H9 (cell line): Measurements from ENCODE around the gene NRXN3. TPM values are rescaled to one million over a fixed set of nuclear protein-coding genes. Genes with fewer than 3 reads are reported as not detected.

Experiments used
- DNase-seq: peaks from one replicate; pipeline ENCODE4 v3.0.0-alpha.2; 2017
- H2AFZ ChIP-seq: one replicate; pipeline ENCODE4 v1.6.1; 2013; ENCODE audit warnings: mild to moderate bottlenecking, low read length, control low read depth, moderate library complexity
- H2AK5ac ChIP-seq: 2 replicates; pipeline ENCODE4 v1.6.1; 2013; ENCODE audit warnings: low read length, control low read depth, mixed read lengths; ENCODE audit not compliant: insufficient read length
- H2BK120ac ChIP-seq: one replicate; pipeline ENCODE4 v1.6.1; 2013; ENCODE audit warnings: low read depth, mild to moderate bottlenecking, low read length, control low read depth, inconsistent platforms; ENCODE audit not compliant: poor library complexity, severe bottlenecking
- H2BK12ac ChIP-seq: 2 replicates; pipeline ENCODE4 v1.6.1; 2013; ENCODE audit warnings: low read length, control low read depth, mixed read lengths, low read depth; ENCODE audit not compliant: insufficient read length
- H2BK15ac ChIP-seq: 2 replicates; pipeline ENCODE4 v1.6.1; 2013; ENCODE audit warnings: low read depth, low read length, control low read depth
- H2BK20ac ChIP-seq: one replicate; pipeline ENCODE4 v1.6.1; 2013; ENCODE audit warnings: low read depth, mild to moderate bottlenecking, low read length, control low read depth, inconsistent platforms; ENCODE audit not compliant: poor library complexity, severe bottlenecking
- H2BK5ac ChIP-seq: 2 replicates; pipeline ENCODE4 v1.6.1; 2013; ENCODE audit warnings: low read length, control low read depth, mixed read lengths; ENCODE audit not compliant: insufficient read length
- H3K14ac ChIP-seq: 2 replicates; pipeline ENCODE4 v1.6.1; 2013; ENCODE audit warnings: low read length, control low read depth; ENCODE audit not compliant: insufficient read depth
- H3K18ac ChIP-seq: 2 replicates; pipeline ENCODE4 v1.6.1; 2013; ENCODE audit warnings: low read depth, mild to moderate bottlenecking, mixed read lengths, low read length, control low read depth; ENCODE audit not compliant: insufficient read length
- H3K23ac ChIP-seq: 2 replicates; pipeline ENCODE4 v1.6.1; 2013; ENCODE audit warnings: low read length, control low read depth, mixed read lengths, low read depth; ENCODE audit not compliant: insufficient read length
- H3K23me2 ChIP-seq: 2 replicates; pipeline ENCODE4 v1.6.1; 2013; ENCODE audit warnings: low read depth, mild to moderate bottlenecking, mixed read lengths, low read length, control low read depth; ENCODE audit not compliant: insufficient read length, poor library complexity, severe bottlenecking
- H3K27ac ChIP-seq: 2 replicates; pipeline ENCODE4 v1.5.1; 2013; ENCODE audit warnings: low read length, control low read depth, mixed read lengths, low read depth; ENCODE audit not compliant: insufficient read length
- H3K27me3 ChIP-seq: 2 replicates; pipeline ENCODE4 v1.6.1; 2013; ENCODE audit warnings: low read length, control low read depth, inconsistent platforms; ENCODE audit not compliant: insufficient read depth
- H3K4ac ChIP-seq: 2 replicates; pipeline ENCODE4 v1.6.1; 2013; ENCODE audit warnings: low read depth, mild to moderate bottlenecking, control low read depth, inconsistent platforms, low read length, moderate library complexity
- H3K4me1 ChIP-seq: 2 replicates; pipeline ENCODE4 v1.6.1; 2013; ENCODE audit warnings: low read length, control low read depth, inconsistent platforms; ENCODE audit not compliant: insufficient read depth
- H3K4me2 ChIP-seq: 2 replicates; pipeline ENCODE4 v1.6.1; 2013; ENCODE audit warnings: low read length, control low read depth, mixed read lengths; ENCODE audit not compliant: insufficient read length, insufficient read depth
- H3K56ac ChIP-seq: 2 replicates; pipeline ENCODE4 v1.6.1; 2013; ENCODE audit warnings: low read depth, mild to moderate bottlenecking, mixed read lengths, low read length, control low read depth; ENCODE audit not compliant: insufficient read length
- H3K79me1 ChIP-seq: 2 replicates; pipeline ENCODE4 v1.6.1; 2013; ENCODE audit warnings: low read depth, mild to moderate bottlenecking, moderate library complexity, low read length, control low read depth, inconsistent platforms; ENCODE audit not compliant: insufficient read depth, poor library complexity, severe bottlenecking
- H3K79me2 ChIP-seq: 2 replicates; pipeline ENCODE4 v1.6.1; 2013; ENCODE audit warnings: low read length, control low read depth, inconsistent platforms; ENCODE audit not compliant: insufficient read depth
- H3K9ac ChIP-seq: 2 replicates; pipeline ENCODE4 v1.6.1; 2013; ENCODE audit warnings: low read length, control low read depth, mixed read lengths; ENCODE audit not compliant: insufficient read length; ENCODE audit errors: extremely low read depth
- H3K9me3 ChIP-seq: one replicate; pipeline ENCODE4 v1.6.1; 2013; ENCODE audit warnings: low read depth, low read length, inconsistent platforms; ENCODE audit not compliant: control insufficient read depth
- H3T11ph ChIP-seq: one replicate; pipeline ENCODE4 v1.6.1; 2013; ENCODE audit warnings: mild to moderate bottlenecking, low read length, control low read depth, inconsistent platforms
- H4K20me1 ChIP-seq: one replicate; pipeline ENCODE4 v1.6.1; 2013; ENCODE audit not compliant: control insufficient read depth, insufficient read length, insufficient read depth
- H4K5ac ChIP-seq: 2 replicates; pipeline ENCODE4 v1.6.1; 2013; ENCODE audit warnings: low read depth, mild to moderate bottlenecking, mixed read lengths, low read length, control low read depth; ENCODE audit not compliant: insufficient read length
- H4K8ac ChIP-seq: replicated peaks from 2 replicates; pipeline ENCODE4 v1.6.1; 2013; ENCODE audit warnings: low read length, control low read depth, mixed read lengths, low read depth; ENCODE audit not compliant: insufficient read length
- H4K91ac ChIP-seq: 2 replicates; pipeline ENCODE4 v1.6.1; 2013; ENCODE audit warnings: low read depth, mild to moderate bottlenecking, moderate library complexity, mixed read lengths, low read length, control low read depth; ENCODE audit not compliant: insufficient read length
- H3K27ac Mint-ChIP-seq, 3 experiments: 2 replicates in 2 of 3; 3 replicates in 1 of 3; pipeline ENCODE4 v1.8.0; 2020 to 2021; ENCODE audit warnings: mixed read lengths in 3 of 3, mild to moderate bottlenecking in 1 of 3, moderate library complexity in 1 of 3
- H3K27me3 Mint-ChIP-seq: 2 replicates; pipeline ENCODE4 v1.8.0; 2021; ENCODE audit warnings: low read depth, mild to moderate bottlenecking, moderate library complexity, mixed read lengths
- H3K36me3 Mint-ChIP-seq, 3 experiments: 2 replicates in 2 of 3; 3 replicates in 1 of 3; pipeline ENCODE4 v1.8.0; 2020 to 2021; ENCODE audit warnings: low read depth in 3 of 3, mixed read lengths in 3 of 3; ENCODE audit not compliant: insufficient read depth in 1 of 3
- H3K4me1 Mint-ChIP-seq, 2 experiments: 2 replicates each; pipeline ENCODE4 v1.8.0; 2020; ENCODE audit warnings: mixed read lengths in 2 of 2
- H3K4me3 Mint-ChIP-seq, 2 experiments: 2 replicates in 1 of 2; 3 replicates in 1 of 2; pipeline ENCODE4 v1.8.0; 2020 to 2021; ENCODE audit warnings: mild to moderate bottlenecking in 2 of 2, mixed read lengths in 2 of 2, moderate library complexity in 1 of 2
- H3K9me3 Mint-ChIP-seq, 2 experiments: 2 replicates in 1 of 2; 3 replicates in 1 of 2; pipeline ENCODE4 v1.8.0; 2020; ENCODE audit warnings: mild to moderate bottlenecking in 2 of 2, mixed read lengths in 2 of 2, moderate library complexity in 1 of 2
- WGBS: extraction: QIAGEN DNeasy Blood & Tissue Kit; methylation state at CpG from one replicate; pipeline ENCODE4 v1.1.7; 2013; ENCODE audit warnings: missing lambda C conversion rate, low lambda C conversion rate, mixed read lengths; ENCODE audit not compliant: insufficient read length; ENCODE audit errors: extremely low coverage; 5-methylcytosine and 5-hydroxymethylcytosine counted together
- total RNA-seq: library from RNA; stranded (reverse); gene quantifications from 2 replicates; pipeline ENCODE4 v1.2.1, GENCODE V29; 2021
- TF ChIP-seq, protein P1 (sequence below): fragments of 200-600 bp; sonication (generic); conservative IDR thresholded peaks from 3 replicates; pipeline ENCODE4 v1.8.0; 2021; ENCODE audit warnings: antibody characterized with exemption, mild to moderate bottlenecking

NRXN3 gene
- total RNA-seq, 1 experiment from 2014 or later: 1.8 TPM

DNA sequence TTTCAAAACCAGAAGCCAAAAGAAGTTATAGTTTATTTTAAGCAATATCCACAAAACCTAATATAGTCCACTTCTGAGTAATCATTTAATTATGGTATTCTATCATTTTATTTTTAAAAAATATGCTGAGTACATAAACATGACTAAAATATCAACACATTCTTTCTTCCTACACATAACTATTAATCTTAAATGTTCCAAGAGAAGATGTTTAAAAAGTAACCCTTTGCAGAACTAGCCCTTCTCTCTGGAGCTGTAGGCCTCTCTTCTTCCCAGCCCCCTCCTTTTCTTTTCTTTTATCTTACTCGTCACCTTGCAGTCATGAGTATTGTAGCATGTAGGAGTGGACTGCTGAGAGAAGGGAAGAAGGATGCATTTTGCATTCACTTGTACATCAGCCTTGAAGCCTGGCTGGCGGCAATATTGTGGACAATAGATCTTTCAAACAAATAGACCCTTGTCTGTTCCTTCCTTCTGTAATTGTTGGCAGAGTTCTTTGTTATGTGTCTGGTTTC, 941.9 kb downstream of the NRXN3 start:
- no peak overlapping the region for H3K56ac ChIP-seq
- H4K8ac ChIP-seq: no peak overlapping the region
- H4K20me1 ChIP-seq: no peaks in the 10 kb centered on the region
- no peak overlapping the region for H3K4me2 ChIP-seq
- H2BK12ac ChIP-seq: no peak overlapping the region
- no peak overlapping the region for H3K4ac ChIP-seq
- no peak for DNase-seq
- H3K9ac ChIP-seq: no peak overlapping the region
- H4K5ac ChIP-seq: no peak overlapping the region
- no peak overlapping the region for H2BK15ac ChIP-seq
- no peak overlapping the region for H3K18ac ChIP-seq
- no peak overlapping the region for H2BK120ac ChIP-seq
- H3T11ph ChIP-seq: no peak overlapping the region
- no peaks in the 10 kb centered on the region for H3K23me2 ChIP-seq
- no peaks in the 10 kb centered on the region for H3K27me3 ChIP-seq
- H2BK20ac ChIP-seq: no peak overlapping the region
- H3K9me3 Mint-ChIP-seq: no peaks in the 10 kb centered on the region
- no peak overlapping the region for H3K4me3 Mint-ChIP-seq
- H2AFZ ChIP-seq: no peak overlapping the region
- H3K79me2 ChIP-seq: no peaks in the 10 kb centered on the region
- no peaks in the 10 kb centered on the region for H3K36me3 Mint-ChIP-seq
- H3K27me3 Mint-ChIP-seq: peaks cover 2% of the 10 kb centered on the region; the same call in 1 of the 2 replicates
- H3K27ac ChIP-seq: no peak overlapping the region
- no peak overlapping the region for H4K91ac ChIP-seq
- H2BK5ac ChIP-seq: no peak overlapping the region
- TF ChIP-seq, protein P1, sequence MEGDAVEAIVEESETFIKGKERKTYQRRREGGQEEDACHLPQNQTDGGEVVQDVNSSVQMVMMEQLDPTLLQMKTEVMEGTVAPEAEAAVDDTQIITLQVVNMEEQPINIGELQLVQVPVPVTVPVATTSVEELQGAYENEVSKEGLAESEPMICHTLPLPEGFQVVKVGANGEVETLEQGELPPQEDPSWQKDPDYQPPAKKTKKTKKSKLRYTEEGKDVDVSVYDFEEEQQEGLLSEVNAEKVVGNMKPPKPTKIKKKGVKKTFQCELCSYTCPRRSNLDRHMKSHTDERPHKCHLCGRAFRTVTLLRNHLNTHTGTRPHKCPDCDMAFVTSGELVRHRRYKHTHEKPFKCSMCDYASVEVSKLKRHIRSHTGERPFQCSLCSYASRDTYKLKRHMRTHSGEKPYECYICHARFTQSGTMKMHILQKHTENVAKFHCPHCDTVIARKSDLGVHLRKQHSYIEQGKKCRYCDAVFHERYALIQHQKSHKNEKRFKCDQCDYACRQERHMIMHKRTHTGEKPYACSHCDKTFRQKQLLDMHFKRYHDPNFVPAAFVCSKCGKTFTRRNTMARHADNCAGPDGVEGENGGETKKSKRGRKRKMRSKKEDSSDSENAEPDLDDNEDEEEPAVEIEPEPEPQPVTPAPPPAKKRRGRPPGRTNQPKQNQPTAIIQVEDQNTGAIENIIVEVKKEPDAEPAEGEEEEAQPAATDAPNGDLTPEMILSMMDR: no peak
- H3K23ac ChIP-seq: no peak overlapping the region
- H3K4me1 Mint-ChIP-seq: no peaks in the 10 kb centered on the region
- H3K9me3 ChIP-seq: no peaks in the 10 kb centered on the region
- WGBS: no CpG with 5 or more reads among the region's 2 CpGs
- no peak overlapping the region for H3K14ac ChIP-seq
- no peaks in the 10 kb centered on the region; the same call in 1 of the 2 replicates for H3K4me1 ChIP-seq
- no peak overlapping the region for H2AK5ac ChIP-seq
- no peaks in the 10 kb centered on the region for H3K79me1 ChIP-seq
- no peak overlapping the region for H3K27ac Mint-ChIP-seq
